Activated CD8-positive, alpha-beta memory T cell treated with anti-CD3 and anti-CD28 coated beads, Interleukin-2, amount 10 ng/mL, durations not matched to agents 7 days and 5 days (primary cell): ENCODE data around the gene ATRIP. TPM values are rescaled to one million over a fixed set of nuclear protein-coding genes. Genes with fewer than 3 reads are reported as not detected.
"Not testable (repeated sequence)": the region's sequence is repeated elsewhere in the genome, so short reads cannot be mapped to it uniquely, and the experiment has no call there.

Experiments used
- ATAC-seq: fragments of 150-1000 bp; cut with Tn5 transposase; one replicate; pipeline ENCODE4 v1.10.0; 2021; ENCODE audit warnings: moderate library complexity
- CTCF ChIA-PET: fragments of 350-600 bp; sonication (Branson Sonifier 250); formaldehyde crosslinking; loops from one replicate; lab custom pipeline; 2021; ENCODE audit warnings: antibody characterized with exemption; lab: Charles Lee
- DNase-seq: peaks from one replicate; pipeline ENCODE4 v3.0.0-alpha.2; 2020
- H3K27ac Mint-ChIP-seq: one replicate; pipeline ENCODE4 v1.8.0; 2021; ENCODE audit warnings: mild to moderate bottlenecking, mixed read lengths
- H3K27me3 Mint-ChIP-seq: one replicate; pipeline ENCODE4 v1.8.0; 2021; ENCODE audit warnings: mixed read lengths
- H3K36me3 Mint-ChIP-seq: one replicate; pipeline ENCODE4 v1.8.0; 2021; ENCODE audit warnings: mild to moderate bottlenecking, mixed read lengths
- H3K4me1 Mint-ChIP-seq: one replicate; pipeline ENCODE4 v1.8.0; 2021; ENCODE audit warnings: mixed read lengths
- H3K4me3 Mint-ChIP-seq: one replicate; pipeline ENCODE4 v1.8.0; 2021; ENCODE audit warnings: mild to moderate bottlenecking, moderate library complexity, mixed read lengths
- H3K9me3 Mint-ChIP-seq: one replicate; pipeline ENCODE4 v1.8.0; 2022; ENCODE audit warnings: low read depth, mixed read lengths
- total RNA-seq, 2 experiments: library from RNA; stranded (reverse); gene quantifications; one replicate each; pipeline ENCODE4 v1.2.3, GENCODE V29; 2021

Gene ATRIP
- 10 to 100 TPM; 20.9 to 21.2 TPM for total RNA-seq

DNA sequence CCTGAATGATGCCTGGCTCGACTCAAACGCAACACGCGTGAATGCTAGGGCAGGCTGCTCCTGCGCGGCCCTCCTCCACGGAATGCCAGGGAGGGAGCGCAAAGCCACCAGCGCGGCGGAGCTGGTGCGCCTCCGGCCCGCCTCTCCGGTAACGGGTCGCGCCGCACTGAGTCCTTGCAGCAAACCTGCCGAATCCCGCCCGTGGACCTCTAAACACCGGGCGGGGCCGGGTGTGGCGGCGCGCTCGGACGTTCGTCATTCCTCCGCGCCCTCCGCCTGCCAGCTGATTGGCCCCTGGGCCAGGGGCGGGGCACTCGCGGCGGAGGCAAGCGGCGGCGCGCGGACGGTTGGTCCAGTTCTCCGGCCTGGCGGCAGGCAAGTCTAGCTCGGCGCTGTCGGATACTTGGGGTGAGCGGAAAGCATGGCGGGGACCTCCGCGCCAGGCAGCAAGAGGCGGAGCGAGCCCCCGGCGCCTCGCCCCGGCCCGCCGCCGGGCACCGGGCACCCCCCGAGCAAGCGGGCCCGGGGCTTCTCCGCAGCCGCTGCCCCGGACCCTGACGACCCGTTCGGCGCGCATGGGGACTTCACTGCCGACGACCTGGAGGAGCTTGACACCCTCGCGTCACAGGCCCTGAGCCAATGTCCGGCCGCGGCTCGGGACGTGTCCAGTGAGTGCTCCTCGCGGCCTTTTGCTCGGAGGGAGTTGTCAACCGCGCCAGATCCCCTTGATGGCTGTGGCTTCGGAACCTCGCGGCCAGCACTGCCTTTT lies at the start of gene ATRIP:
Gene ATRIP (plus strand): TSS at position 313 of the 769 bp plus-strand sequence. CDS start 109 bp downstream, at position 422.
- peaks cover 51% of the 10 kb centered on the region for H3K4me1 Mint-ChIP-seq
- H3K27me3 Mint-ChIP-seq, result no peaks in the 10 kb centered on the region
- ATAC-seq (peak; percentile 98), DNase-seq (peak; percentile 92)
- CTCF ChIA-PET, result interaction anchor here (1.1 to 16.7 kb wide), 7 partner anchors 10 to 112 kb away, joined by 3 to 176 read pairs (median 6); no protein-coding TSS in a partner anchor
- H3K27ac Mint-ChIP-seq, result peak within 1 kb of the TSS; percentile 92
- no peaks in the 10 kb centered on the region for H3K9me3 Mint-ChIP-seq
- peak within 1 kb of the TSS; percentile 84 for H3K4me3 Mint-ChIP-seq
- H3K36me3 Mint-ChIP-seq, result peaks cover 31% of the 10 kb centered on the region

DNA sequence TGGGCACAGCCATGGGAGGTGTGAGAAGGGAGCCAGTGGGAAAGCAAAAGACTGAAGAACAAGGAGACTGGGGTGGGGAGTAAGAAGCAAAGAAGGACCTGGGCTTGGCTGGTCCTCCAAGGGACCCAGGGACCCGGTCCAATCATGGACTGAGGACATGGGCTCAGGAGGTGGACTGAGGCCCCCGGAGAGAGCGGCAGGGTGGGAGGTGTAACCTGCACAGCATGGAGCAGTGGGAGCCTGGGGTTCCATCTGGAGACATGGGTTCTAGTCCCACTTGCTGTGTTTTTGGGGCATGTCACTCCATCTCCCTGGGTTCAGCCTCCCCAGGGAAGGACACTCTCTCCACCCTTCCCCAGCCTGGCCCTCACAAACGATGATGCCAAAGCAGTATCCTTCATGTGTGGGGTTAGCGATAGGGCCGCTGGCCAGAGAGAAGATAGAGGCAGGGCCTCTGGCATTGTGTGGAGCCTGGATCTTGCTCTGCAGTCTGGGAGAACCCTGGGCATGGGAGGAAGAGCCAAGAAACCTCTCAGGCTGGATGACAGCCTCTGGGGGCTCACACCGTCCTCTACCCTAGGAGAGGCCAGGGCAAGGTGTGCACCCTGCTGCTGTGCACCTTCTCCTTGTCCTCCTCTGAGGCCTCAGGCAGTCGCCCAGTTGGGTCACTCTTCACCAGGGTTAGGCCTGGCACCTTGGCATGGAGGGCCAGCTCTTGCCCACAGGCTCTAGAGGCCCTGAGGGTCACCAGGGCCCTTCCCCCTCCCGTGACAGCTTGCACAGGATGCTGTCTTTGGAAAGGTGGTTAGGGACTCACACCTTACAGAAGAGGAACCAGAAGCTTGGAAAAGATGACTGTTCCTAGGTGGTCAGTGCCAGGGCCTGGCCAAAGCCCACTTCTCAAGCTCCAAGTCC lies 48.5 kb upstream of the ATRIP start:
- no peak for ATAC-seq
- no peak overlapping the region for H3K4me3 Mint-ChIP-seq

DNA sequence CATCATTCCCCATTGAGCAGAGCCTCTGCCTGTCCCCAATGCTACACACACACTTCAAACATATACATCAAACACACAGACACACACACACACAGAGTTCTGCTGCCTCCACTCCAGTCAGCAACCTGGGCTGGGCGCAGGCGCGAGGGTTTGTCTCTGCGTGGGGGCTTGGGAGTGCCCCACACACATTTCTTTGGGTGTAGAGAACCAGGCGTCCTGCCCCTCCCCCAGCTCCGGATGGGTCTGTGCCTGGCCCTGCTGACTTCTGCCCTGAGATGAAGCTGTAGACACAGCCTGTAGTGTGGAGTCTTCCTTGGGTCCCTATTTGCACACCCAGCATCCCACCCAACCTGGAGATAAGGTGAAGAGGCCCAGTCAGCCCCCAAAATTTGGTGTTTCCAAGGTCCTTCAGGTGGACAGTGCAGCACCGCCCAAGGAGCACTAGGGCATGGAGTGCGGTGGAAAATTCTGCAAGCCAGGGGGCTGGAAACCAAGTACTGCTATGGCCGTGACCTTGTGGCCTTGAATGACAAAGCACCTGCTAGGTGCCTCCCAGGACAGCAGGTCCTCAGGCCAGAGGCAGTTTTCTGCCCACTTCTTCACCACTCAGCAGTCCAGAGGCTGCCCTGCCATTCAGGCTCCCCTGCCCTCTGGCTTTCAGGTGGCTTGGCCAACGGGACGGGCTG lies 47.7 kb upstream of the ATRIP start:
- Mint-ChIP-seq H3K36me3 (no peaks in the 10 kb centered on the region), H3K27ac (no peak overlapping the region), H3K27me3 (peaks cover 11% of the 10 kb centered on the region), H3K4me3 (no peak overlapping the region), H3K9me3 (no peaks in the 10 kb centered on the region), H3K4me1 (no peaks in the 10 kb centered on the region)
- CTCF ChIA-PET, result interaction anchor here (1.1 to 6.0 kb wide), 9 partner anchors 7 to 161 kb away, joined by 3 to 161 read pairs (median 30); partner anchors contain the start of genes CCDC51 and TMA7
- DNase-seq, result peak; percentile 34
- ATAC-seq, result no peak

More for the DNA sequence above, 48.5 kb upstream of the ATRIP start:
- Mint-ChIP-seq H3K27ac (no peak overlapping the region), H3K9me3 (no peaks in the 10 kb centered on the region), H3K36me3 (no peaks in the 10 kb centered on the region), H3K27me3 (peaks cover 11% of the 10 kb centered on the region), H3K4me1 (no peaks in the 10 kb centered on the region)
- CTCF ChIA-PET, result interaction anchor here (1.1 to 4.5 kb wide), 3 partner anchors 10 to 125 kb away, joined by 3 to 161 read pairs (median 43); no protein-coding TSS in a partner anchor
- DNase-seq, result peak; percentile 34

DNA sequence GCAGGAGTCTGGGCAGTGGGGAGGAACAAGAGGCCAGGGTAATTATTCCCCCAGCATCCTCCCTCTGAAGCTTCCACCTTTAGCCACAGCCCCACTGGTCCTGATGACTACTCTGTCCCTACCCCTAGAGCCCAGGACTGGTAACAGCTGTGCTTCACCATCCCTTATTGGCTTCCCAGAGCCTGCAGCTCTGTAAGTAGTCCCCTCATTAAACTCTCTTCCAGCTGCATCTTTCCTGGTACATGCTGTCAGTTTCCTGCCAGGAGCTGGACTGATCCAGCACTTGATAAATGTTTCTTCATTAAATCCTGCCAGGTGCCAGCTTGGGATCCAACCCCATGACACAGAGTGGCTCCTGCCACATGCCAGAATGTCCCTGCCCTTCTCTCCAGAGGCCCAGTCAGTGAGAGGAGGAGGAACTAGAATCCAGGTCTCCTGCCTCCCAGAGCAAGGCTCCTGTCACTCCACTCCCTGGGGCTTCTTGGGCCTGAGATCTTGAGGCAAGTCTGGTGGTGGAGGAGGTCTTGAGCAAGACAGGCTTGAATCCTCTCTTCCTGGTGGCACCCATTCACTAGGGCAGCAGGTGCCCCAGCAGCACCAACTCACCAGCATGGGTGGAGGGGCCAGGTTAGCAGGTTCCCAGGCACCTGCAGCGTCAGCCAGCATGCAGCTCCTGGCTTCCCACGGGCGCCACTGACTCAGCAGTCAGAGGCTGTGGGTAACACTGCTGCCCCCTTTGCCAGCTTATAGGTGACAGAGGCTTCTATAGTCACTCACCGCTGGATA lies 47.0 kb upstream of the ATRIP start:
- CTCF ChIA-PET, result interaction anchor here (0.7 to 6.0 kb wide), 20 partner anchors 8 to 287 kb away, joined by 3 to 161 read pairs (median 8); partner anchors contain the start of genes CCDC51, NCKIPSD, PFKFB4 and SHISA5
- no peak overlapping the region for H3K27ac Mint-ChIP-seq

DNA sequence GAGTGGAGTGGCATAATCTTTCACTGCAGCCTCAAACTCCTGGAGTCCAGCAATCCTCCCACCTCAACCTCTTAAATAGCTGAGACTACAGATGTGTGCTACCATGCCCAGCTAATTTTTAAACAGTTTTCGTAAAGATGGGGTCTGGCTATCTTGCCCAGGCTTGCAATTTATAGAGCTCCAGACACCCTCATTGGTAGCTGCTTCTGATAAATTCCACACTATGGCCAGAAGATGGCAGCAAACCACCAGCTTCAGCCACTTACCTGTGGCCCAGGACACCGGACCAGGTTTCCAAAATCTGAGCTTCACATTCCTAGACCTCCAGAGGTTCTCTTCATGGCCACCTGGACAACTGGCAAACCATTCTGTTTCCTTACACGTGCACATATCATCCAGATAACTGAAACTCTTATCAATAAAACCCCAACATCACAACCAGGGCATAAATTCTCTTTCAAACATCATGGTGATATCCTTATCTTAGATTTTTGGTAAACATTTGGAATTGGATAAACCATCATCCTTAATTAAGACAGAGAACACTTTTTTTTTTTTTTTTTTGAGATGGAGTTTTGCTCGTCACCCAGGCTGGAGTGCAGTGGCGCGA lies 45.6 kb upstream of the ATRIP start:
- no peak overlapping the region for H3K4me3 Mint-ChIP-seq
- ATAC-seq (peak; percentile 83), DNase-seq (peak; percentile 73)
- no peaks in the 10 kb centered on the region for H3K36me3 Mint-ChIP-seq
- H3K27me3 Mint-ChIP-seq, result peaks cover 4% of the 10 kb centered on the region
- H3K27ac Mint-ChIP-seq, result no peak overlapping the region
- no peaks in the 10 kb centered on the region for H3K9me3 Mint-ChIP-seq
- CTCF ChIA-PET, result interaction anchor here (0.6 to 6.0 kb wide), 63 partner anchors 9 to 1785 kb away, joined by 3 to 161 read pairs (median 4); partner anchors contain the start of genes CCDC51, CDC25A, NCKIPSD and PFKFB4
- H3K4me1 Mint-ChIP-seq, result no peaks in the 10 kb centered on the region

More for the DNA sequence above, 47.0 kb upstream of the ATRIP start:
- no peak for ATAC-seq
- Mint-ChIP-seq H3K9me3 (no peaks in the 10 kb centered on the region), H3K36me3 (no peaks in the 10 kb centered on the region), H3K27me3 (peaks cover 11% of the 10 kb centered on the region), H3K4me3 (no peak overlapping the region), H3K4me1 (no peaks in the 10 kb centered on the region)
- DNase-seq, result peak; percentile 40

DNA sequence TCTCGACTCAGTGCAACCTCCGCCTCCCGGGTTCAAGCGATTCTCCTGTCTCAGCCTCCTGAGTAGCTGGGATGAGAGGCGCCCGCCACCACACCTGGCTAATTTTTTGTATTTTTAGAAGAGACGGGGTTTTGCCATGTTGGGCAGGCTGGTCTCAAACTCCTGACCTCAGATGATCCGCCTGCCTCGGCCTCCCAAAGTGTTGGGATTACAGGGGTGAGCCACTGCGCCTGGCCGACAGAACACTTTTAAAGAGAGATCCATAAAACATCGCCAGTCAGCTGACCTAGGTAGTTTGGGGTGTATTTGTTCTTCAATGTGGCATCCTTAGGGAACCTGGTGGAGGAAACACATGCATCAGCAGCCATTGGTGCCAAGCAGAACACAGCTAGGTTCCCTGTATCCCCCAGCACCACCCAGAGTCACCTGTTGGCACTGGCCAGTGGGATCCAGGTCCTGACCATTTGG lies 45.1 kb upstream of the ATRIP start:
- not testable (repeated sequence) for H3K27ac Mint-ChIP-seq, H3K4me1 Mint-ChIP-seq, H3K36me3 Mint-ChIP-seq, H3K4me3 Mint-ChIP-seq, H3K27me3 Mint-ChIP-seq, H3K9me3 Mint-ChIP-seq, ATAC-seq
- CTCF ChIA-PET, result interaction anchor here (0.7 to 6.0 kb wide), 52 partner anchors 10 to 1786 kb away, joined by 3 to 161 read pairs (median 5); partner anchors contain the start of genes CCDC51, CDC25A, NCKIPSD and PFKFB4
- peak; percentile 21 for DNase-seq

DNA sequence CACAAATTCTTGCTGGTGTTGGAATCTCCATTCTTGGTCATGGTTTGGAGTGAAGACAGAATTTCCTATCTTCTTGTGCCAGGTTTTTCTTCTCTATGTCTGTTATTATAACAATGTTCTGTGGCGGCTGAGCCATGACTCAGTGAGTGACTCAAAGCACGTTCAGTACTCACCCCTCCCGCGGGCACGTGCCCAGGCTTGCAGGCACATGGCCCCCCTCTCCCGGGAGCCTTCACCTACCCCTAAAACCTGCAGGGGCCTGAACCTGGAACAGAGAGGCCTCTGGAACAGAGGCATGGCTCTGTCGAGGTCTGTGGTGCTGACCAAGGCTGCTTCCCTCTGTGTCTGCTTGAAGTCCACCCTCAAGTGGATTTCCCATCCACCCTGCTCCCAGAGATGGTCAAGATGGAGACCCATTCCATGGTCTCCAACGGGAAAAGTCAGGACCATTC lies 44.2 kb upstream of the ATRIP start:
- no peaks in the 10 kb centered on the region for H3K9me3 Mint-ChIP-seq
- CTCF ChIA-PET, result interaction anchor here (1.8 to 6.0 kb wide), 8 partner anchors 10 to 146 kb away, joined by 5 to 161 read pairs (median 38); no protein-coding TSS in a partner anchor
- H3K4me3 Mint-ChIP-seq, result no peak overlapping the region
- ATAC-seq (no peak), DNase-seq (peak; percentile 31)
- H3K27me3 Mint-ChIP-seq, result peaks cover 4% of the 10 kb centered on the region
- no peaks in the 10 kb centered on the region for H3K36me3 Mint-ChIP-seq
- no peak overlapping the region for H3K27ac Mint-ChIP-seq
- H3K4me1 Mint-ChIP-seq, result no peaks in the 10 kb centered on the region

DNA sequence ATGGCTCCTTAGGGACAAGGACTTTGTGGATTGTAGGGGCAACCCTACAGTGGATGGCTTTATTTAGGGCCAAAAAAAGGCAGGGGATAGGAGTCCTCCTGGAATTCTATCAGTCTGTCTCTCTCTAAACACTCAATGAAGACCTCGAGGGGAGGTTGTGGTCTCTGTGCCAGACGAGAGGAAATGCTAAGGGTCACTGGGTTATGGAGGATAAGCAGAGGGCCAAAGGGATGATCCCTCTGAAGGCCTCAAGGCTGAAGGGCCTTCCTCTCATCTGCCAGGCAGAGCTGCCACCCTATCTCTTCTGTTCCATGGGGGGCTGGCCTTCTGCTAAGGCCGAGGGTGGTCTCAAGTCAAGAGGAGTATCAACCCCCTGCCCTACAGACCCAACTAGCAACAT lies 43.6 kb upstream of the ATRIP start:
- H3K4me1 Mint-ChIP-seq, result no peaks in the 10 kb centered on the region
- CTCF ChIA-PET, result interaction anchor here (4.3 to 6.0 kb wide), 3 partner anchors 33 to 145 kb away, joined by 34 to 78 read pairs (median 43); no protein-coding TSS in a partner anchor
- peaks cover 4% of the 10 kb centered on the region for H3K27me3 Mint-ChIP-seq
- H3K9me3 Mint-ChIP-seq, result no peaks in the 10 kb centered on the region
- DNase-seq (no peak), ATAC-seq (no peak)
- no peaks in the 10 kb centered on the region for H3K36me3 Mint-ChIP-seq
- no peak overlapping the region for H3K4me3 Mint-ChIP-seq
- H3K27ac Mint-ChIP-seq, result no peak overlapping the region

DNA sequence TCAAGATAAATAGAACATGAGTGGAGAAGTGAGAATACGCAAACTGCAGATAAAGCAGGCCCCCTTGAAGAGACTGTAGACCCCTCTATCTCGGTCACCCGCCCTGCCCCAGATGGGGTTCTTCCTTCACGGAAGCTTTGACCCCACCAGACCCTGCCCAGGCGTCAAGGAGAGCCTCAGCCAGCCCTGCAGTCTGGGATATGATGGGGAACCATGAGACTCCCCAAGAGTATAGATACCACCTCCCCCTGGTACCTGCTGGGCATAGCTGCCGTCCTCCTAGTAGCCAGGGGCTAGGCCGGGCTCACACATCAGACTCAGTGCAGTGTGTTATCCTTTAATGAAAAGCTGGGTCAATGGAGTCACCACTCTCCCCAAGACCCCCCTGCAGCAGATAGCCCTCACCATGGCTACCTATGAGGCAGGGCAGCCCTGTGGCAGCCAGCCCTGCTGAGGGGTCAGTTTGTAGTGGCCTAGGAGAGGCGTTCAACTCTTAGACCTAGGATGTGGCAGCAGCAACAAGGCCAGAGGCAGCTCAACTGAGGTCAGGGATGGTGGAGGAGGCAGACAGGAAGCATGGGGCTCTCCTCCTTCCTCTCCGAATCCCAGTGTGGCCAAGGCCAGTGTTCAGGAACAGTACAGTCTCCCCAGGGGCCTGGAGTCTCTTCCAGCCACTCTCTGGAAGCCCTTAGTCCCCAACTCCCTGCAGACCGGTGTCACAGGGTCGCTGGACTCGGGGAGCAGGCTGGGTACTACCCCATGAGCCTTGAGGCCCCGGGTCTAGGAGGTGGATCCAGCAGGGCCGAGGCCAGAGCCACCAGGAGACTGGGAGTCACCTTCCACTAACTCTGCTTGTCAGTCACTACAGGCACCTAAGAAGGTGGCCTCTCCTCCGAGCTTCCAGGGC lies 42.8 kb upstream of the ATRIP start:
- H3K27ac Mint-ChIP-seq, result no peak overlapping the region
- peak; percentile 33 for DNase-seq
- no peaks in the 10 kb centered on the region for H3K9me3 Mint-ChIP-seq
- H3K36me3 Mint-ChIP-seq, result no peaks in the 10 kb centered on the region
- no peak overlapping the region for H3K4me3 Mint-ChIP-seq
- peaks cover 4% of the 10 kb centered on the region for H3K27me3 Mint-ChIP-seq
- CTCF ChIA-PET, result interaction anchor here (4.3 to 6.0 kb wide), 2 partner anchors 32 to 144 kb away, joined by 34 to 78 read pairs; no protein-coding TSS in a partner anchor
- no peak for ATAC-seq
- H3K4me1 Mint-ChIP-seq, result no peaks in the 10 kb centered on the region

DNA sequence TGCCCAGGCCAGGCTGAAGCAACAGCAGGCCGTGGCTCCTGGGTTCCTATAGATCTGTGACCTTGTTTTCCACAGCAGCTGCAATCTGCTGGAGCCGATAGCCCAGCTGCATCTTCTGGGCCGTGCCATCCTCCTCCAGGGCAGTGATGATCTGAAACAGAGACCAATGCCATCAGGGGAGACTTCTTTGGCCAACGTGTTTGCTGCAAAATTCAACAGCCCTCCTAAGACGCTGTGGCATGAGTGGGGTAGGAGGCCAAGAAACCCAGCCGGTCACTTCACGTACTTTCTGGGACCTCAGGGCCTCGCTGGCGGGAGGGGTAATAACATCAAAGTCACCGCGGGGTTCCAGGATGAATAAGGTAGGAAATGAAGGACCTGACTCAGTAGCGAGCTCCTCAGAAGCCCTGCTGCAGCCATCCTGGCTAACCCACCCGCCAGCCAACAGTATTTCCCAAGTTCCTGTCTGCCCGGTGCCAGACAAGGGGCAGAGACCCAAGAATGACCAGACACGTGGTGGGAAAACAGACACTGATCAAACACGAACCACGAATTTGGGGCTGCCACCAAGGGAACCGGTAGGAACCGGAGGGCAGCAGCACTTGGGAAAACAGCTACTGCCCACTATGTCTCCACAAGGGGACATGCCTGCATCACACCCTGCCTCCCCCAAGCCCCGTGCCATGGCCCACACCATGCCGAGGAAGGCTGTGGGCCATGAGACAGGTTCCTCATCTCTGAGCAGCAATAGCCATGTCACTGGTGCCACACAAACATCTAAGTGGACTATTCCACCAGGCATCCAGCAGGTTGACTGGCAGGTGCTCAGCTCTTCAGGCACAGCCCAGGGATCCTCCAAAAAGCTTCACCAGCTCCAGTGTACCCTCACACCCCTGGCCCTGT lies 41.8 kb upstream of the ATRIP start:
- H3K9me3 Mint-ChIP-seq, result no peaks in the 10 kb centered on the region
- peaks cover 2% of the 10 kb centered on the region for H3K27me3 Mint-ChIP-seq
- CTCF ChIA-PET, result interaction anchor here (4.3 to 6.0 kb wide), 2 partner anchors 31 to 143 kb away, joined by 34 to 78 read pairs; no protein-coding TSS in a partner anchor
- H3K27ac Mint-ChIP-seq, result no peak overlapping the region
- no peaks in the 10 kb centered on the region for H3K4me1 Mint-ChIP-seq
- H3K36me3 Mint-ChIP-seq, result no peaks in the 10 kb centered on the region
- ATAC-seq (no peak), DNase-seq (peak; percentile 33)
- H3K4me3 Mint-ChIP-seq, result no peak overlapping the region
